ENCODE data around the gene NAT16. TPM values are rescaled to one million over a fixed set of nuclear protein-coding genes. Genes with fewer than 3 reads are reported as not detected.
A peak's percentile ranks its signal among the peaks of the same experiment; 100 is the strongest.

NAT16 gene
- total and polyA plus RNA-seq, 10 of the 15 experiments (the other 5 are each of a cell fraction or from before 2014, with no cell fraction given) = not detected

- TF ChIP-seq CEBPZ (IDR thresholded peaks at IDR 0.05; ENCODE audit: low read depth, low read length) = no peak
- no peak for TF ChIP-seq RELA (IDR thresholded peaks at IDR 0.05; ENCODE audit: borderline replicate concordance, partially characterized antibody)
- peak; percentile 66; the same call in 1 of the 2 replicates for TF ChIP-seq TAF1 (IDR thresholded peaks at IDR 0.05; ENCODE audit: borderline replicate concordance, low read depth, low read length)
- no peak for TF ChIP-seq USF2 (IDR thresholded peaks at IDR 0.05; ENCODE audit: borderline replicate concordance, low read depth, low read length)
- no peak for TF ChIP-seq SREBF2 (IDR thresholded peaks at IDR 0.05; ENCODE audit: low read length)
- TF ChIP-seq SMC3 (IDR thresholded peaks at IDR 0.05; ENCODE audit: borderline replicate concordance, low read length) = no peak
- peak; percentile 59; the same call in 1 of the 2 replicates for TF ChIP-seq EED (IDR thresholded peaks at IDR 0.05; ENCODE audit: low read depth)
- no peak for TF ChIP-seq STAT1 (conservative IDR thresholded peaks at IDR 0.05)
- no peak for TF ChIP-seq GATAD2B (conservative IDR thresholded peaks at IDR 0.05; ENCODE audit: low read depth)
- no peak for TF ChIP-seq ZNF622 (IDR thresholded peaks at IDR 0.05)
- no peak for TF ChIP-seq RUNX3 (IDR thresholded peaks at IDR 0.05; ENCODE audit: low read length)
- TF ChIP-seq MYB (IDR thresholded peaks at IDR 0.05; ENCODE audit: borderline replicate concordance, low read depth, low read length) = no peak
- no peak for TF ChIP-seq RFX5 (IDR thresholded peaks at IDR 0.05; ENCODE audit: low read depth, low read length)
- TF ChIP-seq ZBTB33 (IDR thresholded peaks at IDR 0.05) = no peak
Observed at GRCh38 chr7:101121991-101122932, 57.8 kb downstream of the NAT16 start (continued).

All from GM12878 (cell line).